ENCODE measurements around the gene MAF.

GRCh38 chr16:79599256-79599836, 1.2 kb downstream of the MAF start:
- TF ChIP-seq, protein P1, sequence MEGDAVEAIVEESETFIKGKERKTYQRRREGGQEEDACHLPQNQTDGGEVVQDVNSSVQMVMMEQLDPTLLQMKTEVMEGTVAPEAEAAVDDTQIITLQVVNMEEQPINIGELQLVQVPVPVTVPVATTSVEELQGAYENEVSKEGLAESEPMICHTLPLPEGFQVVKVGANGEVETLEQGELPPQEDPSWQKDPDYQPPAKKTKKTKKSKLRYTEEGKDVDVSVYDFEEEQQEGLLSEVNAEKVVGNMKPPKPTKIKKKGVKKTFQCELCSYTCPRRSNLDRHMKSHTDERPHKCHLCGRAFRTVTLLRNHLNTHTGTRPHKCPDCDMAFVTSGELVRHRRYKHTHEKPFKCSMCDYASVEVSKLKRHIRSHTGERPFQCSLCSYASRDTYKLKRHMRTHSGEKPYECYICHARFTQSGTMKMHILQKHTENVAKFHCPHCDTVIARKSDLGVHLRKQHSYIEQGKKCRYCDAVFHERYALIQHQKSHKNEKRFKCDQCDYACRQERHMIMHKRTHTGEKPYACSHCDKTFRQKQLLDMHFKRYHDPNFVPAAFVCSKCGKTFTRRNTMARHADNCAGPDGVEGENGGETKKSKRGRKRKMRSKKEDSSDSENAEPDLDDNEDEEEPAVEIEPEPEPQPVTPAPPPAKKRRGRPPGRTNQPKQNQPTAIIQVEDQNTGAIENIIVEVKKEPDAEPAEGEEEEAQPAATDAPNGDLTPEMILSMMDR (conservative IDR thresholded peaks at IDR 0.05; ENCODE audit: low read depth in 2 of 2), result no peak
- TF ChIP-seq POLR2AphosphoS5 (IDR thresholded peaks at IDR 0.05; ENCODE audit: low read depth) (no peak), JUNB (IDR thresholded peaks at IDR 0.05; ENCODE audit: unreplicated experiment) (no peak), REST (IDR thresholded peaks at IDR 0.05; ENCODE audit: unreplicated experiment) (no peak), NANOG (IDR thresholded peaks at IDR 0.05; ENCODE audit: borderline replicate concordance) (no peak), EZH2 (IDR thresholded peaks at IDR 0.05; ENCODE audit: low read depth, unreplicated experiment) (peak; percentile 33), EZH2phosphoT487 (IDR thresholded peaks at IDR 0.05; ENCODE audit: unreplicated experiment) (peak; percentile 46), ETS1 (IDR thresholded peaks at IDR 0.05) (no peak)

Measured in GM23338 (cell line).